Stomach smooth muscle (tissue), 2 donors: Measurements from ENCODE around the gene POLD4.

ENCODE experiments used
- H3K27ac ChIP-seq: one replicate; pipeline ENCODE4 v1.7.0; 2013; ENCODE audit warnings: mild to moderate bottlenecking, low read length, inconsistent platforms
- H3K27me3 ChIP-seq, 2 donors: one replicate each; pipeline ENCODE4 v1.7.0; 2013; ENCODE audit warnings: low read length in 2 of 2; ENCODE audit not compliant: insufficient read depth in 2 of 2, control insufficient read depth in 1 of 2
- H3K36me3 ChIP-seq, 2 donors: one replicate each; pipeline ENCODE4 v1.7.0; 2013; ENCODE audit warnings: low read length in 2 of 2; ENCODE audit not compliant: control insufficient read depth in 2 of 2, insufficient read depth in 2 of 2
- H3K4me1 ChIP-seq: one replicate; pipeline ENCODE4 v1.7.0; 2013; ENCODE audit warnings: low read length; ENCODE audit not compliant: control insufficient read depth, insufficient read depth
- H3K4me3 ChIP-seq, 2 donors: one replicate each; pipeline ENCODE4 v1.7.0; 2013; ENCODE audit warnings: low read length in 2 of 2
- H3K9ac ChIP-seq, 2 donors: one replicate each; pipeline ENCODE4 v1.7.0; 2013; ENCODE audit warnings: low read length in 2 of 2, mild to moderate bottlenecking in 1 of 2
- H3K9me3 ChIP-seq, 2 donors: one replicate each; pipeline ENCODE4 v1.7.0; 2013; ENCODE audit warnings: low read length in 2 of 2; ENCODE audit not compliant: control insufficient read depth in 2 of 2
- donor health status: healthy.
- donor health status: Pancreatic carcinoma.

Gene POLD4

GRCh38 chr11:67387069-67387468, 33.7 kb upstream of the POLD4 start:
- Histone ChIP-seq H3K36me3 (no peaks in the 10 kb centered on the region), H3K4me1 (peaks cover 28% of the 10 kb centered on the region), H3K4me3 (no peak overlapping the region), H3K9me3 (no peaks in the 10 kb centered on the region), H3K9ac (peak overlapping the region in 1 of 2 donors; percentile 22), H3K27me3 (no peaks in the 10 kb centered on the region), H3K27ac (no peak overlapping the region)

- Histone ChIP-seq H3K9me3 (no peaks in the 10 kb centered on the region), H3K4me3 (no peak overlapping the region), H3K4me1 (peaks cover 21% of the 10 kb centered on the region), H3K27me3 (no peaks in the 10 kb centered on the region), H3K27ac (no peak overlapping the region), H3K9ac (no peak overlapping the region), H3K36me3 (no peaks in the 10 kb centered on the region)
Observed at GRCh38 chr11:67384851-67385366, 31.6 kb upstream of the POLD4 start.

DNA sequence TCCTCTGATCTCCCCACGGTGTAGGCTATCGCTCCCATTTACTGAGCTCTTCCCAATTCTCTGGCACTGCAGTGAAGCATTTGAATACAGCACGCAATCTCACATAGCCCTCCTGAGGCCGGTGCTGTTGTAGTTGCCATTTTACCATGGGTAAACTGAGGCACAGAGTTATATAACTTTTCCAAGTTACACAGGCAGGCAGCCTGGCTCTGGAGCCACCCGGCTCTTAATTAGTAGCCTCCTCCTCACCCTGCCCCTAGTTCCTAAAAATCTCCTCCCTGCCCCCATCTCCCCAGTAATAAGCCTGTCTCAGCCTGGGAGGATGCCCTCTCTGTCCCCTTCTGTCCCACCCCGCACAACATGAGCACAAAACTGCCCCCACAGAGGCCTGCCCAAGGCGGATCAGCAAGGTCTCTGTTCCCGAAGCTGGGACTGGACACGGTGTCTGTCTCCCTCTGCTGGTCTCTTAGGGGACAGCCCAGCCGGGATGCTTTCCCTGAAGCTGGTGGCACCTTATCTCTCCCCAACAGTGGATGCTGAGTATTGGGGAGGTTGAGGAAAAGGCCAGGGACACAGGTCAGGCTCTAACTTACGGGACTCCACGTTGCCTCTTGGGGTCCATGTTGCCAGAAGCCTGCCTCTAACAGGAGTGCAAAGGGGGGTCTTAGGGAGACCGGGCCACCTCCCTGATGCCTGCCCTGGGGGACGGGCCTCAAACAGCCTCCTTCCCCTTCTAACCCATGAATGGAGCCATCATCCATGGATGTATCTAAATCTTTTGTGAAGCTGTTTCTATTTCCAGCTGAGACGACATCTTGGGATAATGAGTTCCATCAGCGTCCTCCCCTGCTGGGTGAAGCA, 29.2 kb upstream of the POLD4 start:
- Histone ChIP-seq H3K36me3 (no peaks in the 10 kb centered on the region), H3K9ac (no peak overlapping the region), H3K27me3 (no peaks in the 10 kb centered on the region), H3K4me3 (no peak overlapping the region), H3K4me1 (peaks cover 21% of the 10 kb centered on the region), H3K27ac (no peak overlapping the region), H3K9me3 (no peaks in the 10 kb centered on the region)

- Histone ChIP-seq H3K9me3 (no peaks in the 10 kb centered on the region), H3K27ac (no peak overlapping the region), H3K9ac (no peak overlapping the region), H3K27me3 (no peaks in the 10 kb centered on the region), H3K4me3 (no peak overlapping the region), H3K4me1 (peaks cover 21% of the 10 kb centered on the region), H3K36me3 (no peaks in the 10 kb centered on the region)
Observed at GRCh38 chr11:67381244-67381972, 28.1 kb upstream of the POLD4 start.

DNA sequence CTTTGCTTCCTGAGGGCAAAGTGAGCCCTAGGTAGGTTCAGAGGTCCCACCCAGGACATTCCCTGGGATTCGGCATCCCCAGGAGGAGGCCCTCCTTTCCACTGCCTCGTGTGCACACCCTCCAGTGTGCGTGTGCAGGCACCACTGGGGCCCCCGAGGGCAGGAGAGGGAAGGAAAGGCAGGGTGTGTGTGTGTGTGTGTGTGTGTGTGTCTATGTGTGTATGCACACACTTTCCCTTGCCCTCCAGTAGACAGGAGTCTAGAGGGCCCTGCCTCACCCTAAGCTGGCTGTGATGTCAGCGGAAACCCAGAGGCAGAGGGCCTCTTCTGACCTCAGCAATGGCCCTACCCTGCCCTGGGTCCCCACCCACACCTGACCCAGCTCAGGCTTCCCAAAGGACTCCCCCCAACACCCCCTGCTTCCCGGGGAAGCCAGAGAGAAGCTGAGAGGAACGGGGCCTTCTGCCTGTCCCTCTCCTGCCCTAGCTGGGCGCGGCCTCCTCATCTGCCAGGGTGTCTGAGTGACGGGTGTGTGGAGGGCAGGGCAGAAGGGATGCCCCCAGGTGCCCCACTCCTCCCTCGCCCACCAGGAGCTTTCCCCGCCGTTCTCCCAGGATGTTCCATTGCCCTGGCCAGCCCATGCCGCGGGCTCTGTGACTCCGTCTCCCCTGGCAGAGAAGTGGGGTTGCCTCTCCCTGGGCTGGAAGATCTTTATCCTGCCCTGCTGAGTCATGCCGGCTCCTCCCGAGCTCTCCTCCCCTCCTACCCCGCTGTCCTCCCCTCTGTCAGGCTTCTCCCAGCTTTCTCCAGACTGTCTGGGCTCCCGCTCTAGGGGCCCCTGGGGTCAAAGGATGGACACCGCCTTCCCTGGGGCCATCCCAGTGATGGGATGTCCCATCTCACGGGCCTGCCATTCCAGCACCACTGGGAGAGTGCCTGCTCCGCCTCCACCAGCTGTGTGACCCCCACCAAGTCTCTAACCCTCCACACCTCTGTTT, 26.0 kb upstream of the POLD4 start:
- H3K27me3 ChIP-seq, result no peaks in the 10 kb centered on the region
- H3K4me1 ChIP-seq, result peaks cover 19% of the 10 kb centered on the region
- no peaks in the 10 kb centered on the region for H3K9me3 ChIP-seq
- H3K36me3 ChIP-seq, result no peaks in the 10 kb centered on the region
- H3K4me3 ChIP-seq, result no peak overlapping the region
- no peak overlapping the region for H3K27ac ChIP-seq
- no peak overlapping the region for H3K9ac ChIP-seq

DNA sequence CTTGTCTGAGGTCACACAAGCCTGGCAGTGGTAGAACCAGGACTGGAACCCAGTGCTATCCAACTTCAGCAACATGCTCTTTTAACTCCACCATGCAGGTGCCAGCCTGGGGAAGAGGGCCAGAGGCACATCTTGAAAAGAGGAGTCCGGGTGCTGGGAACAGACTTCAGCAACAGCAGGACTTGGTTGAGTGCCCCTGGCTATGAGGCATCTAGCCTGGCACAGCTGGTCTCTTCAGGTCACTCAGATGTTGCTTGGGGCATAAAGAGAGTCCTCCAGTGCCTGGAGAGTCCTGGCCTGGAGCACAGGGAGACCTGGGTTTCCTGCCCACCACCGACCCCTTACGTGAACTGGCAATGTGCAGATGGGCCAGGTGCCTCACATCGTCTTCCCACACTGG, 25.2 kb upstream of the POLD4 start:
- no peaks in the 10 kb centered on the region for H3K9me3 ChIP-seq
- H3K36me3 ChIP-seq, result no peaks in the 10 kb centered on the region
- H3K4me1 ChIP-seq, result peaks cover 26% of the 10 kb centered on the region
- no peak overlapping the region for H3K4me3 ChIP-seq
- no peak overlapping the region for H3K9ac ChIP-seq
- H3K27me3 ChIP-seq, result no peaks in the 10 kb centered on the region
- no peak overlapping the region for H3K27ac ChIP-seq

DNA sequence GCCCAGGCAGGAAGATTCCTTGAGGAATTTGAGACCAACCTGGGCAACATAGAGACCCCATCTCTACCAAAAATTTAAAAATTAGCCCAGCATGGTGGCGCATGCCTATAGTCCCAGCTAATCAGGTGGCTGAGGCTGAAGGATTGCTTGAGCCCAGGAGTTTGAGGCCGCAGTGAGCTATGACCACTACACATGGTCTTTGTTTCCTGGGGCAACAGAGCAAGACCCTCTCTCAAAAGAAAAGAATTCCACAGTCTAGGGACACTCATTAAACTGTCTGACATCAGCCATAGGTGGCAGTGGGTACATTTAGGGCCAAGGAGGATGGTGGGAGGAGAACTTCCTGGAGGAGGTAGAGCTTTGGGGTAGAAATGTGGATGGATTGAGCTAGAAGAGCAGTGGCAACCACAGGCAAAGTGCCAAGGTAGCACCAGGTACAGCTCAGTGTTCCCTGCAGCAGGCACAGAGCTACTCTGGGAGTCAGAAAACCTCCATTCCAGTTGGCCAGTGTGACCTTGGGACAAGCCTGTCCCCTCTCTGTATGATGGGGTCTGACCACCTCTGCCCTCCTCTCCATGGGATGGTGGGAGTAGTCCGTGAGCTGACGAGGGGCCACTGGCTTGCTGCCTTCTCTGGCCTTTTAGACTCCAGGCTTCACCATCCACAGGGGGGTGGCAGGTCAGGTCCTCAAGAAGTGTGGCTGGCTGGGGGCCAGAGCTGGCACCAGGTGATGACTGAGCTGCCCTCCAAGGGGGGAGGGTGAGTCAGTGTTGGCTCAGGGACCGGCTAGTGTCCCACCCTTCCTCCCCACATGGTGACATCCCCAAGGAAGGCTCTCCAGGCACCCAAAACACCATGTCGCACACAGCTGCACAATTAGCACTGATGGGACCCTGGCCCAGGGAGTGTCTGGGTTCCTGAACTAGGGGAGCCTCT, 23.8 kb upstream of the POLD4 start:
- Histone ChIP-seq H3K9me3 (no peaks in the 10 kb centered on the region), H3K27ac (no peak overlapping the region), H3K27me3 (no peaks in the 10 kb centered on the region), H3K4me1 (peaks cover 20% of the 10 kb centered on the region), H3K36me3 (no peaks in the 10 kb centered on the region), H3K4me3 (no peak overlapping the region), H3K9ac (no peak overlapping the region)

DNA sequence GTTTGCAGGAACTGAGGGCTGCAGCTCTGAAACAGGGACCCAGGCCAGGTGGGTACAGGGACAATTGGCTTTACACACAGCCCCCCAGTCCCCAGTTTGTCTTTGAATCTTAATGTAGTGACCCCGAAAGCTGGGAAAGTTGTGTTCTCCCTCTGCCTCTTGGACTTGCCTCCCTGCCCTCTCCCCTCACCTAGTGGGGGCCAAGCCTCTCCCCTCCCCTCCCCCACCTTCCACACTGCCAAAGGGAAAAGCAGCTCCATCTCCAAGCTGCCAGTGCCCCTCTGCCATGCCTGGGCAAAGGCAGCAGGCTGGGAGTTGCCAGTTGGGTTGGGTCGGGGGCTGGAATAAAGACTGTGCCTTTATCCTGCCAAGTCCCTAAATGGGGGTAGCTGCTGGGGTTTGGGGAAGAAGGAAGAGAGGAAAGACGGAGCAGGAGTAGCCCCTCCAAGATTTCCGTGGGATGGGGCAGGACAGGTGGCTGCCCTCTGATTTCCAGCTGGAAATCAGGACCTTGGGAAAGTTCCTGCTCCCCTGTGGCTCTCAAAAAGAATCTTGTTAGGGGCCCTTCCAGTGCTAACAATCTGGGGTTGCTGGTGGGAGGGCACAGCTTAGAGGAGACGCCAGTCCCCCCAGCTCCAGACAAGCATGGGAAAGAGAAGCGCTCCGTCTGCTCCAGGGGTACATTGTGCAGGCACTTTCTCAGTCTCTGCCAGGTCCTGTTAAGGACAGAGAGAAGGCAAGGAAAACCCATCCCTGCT, 22.9 kb upstream of the POLD4 start:
- Histone ChIP-seq H3K27me3 (no peaks in the 10 kb centered on the region), H3K9me3 (no peaks in the 10 kb centered on the region), H3K4me1 (peaks cover 27% of the 10 kb centered on the region)

DNA sequence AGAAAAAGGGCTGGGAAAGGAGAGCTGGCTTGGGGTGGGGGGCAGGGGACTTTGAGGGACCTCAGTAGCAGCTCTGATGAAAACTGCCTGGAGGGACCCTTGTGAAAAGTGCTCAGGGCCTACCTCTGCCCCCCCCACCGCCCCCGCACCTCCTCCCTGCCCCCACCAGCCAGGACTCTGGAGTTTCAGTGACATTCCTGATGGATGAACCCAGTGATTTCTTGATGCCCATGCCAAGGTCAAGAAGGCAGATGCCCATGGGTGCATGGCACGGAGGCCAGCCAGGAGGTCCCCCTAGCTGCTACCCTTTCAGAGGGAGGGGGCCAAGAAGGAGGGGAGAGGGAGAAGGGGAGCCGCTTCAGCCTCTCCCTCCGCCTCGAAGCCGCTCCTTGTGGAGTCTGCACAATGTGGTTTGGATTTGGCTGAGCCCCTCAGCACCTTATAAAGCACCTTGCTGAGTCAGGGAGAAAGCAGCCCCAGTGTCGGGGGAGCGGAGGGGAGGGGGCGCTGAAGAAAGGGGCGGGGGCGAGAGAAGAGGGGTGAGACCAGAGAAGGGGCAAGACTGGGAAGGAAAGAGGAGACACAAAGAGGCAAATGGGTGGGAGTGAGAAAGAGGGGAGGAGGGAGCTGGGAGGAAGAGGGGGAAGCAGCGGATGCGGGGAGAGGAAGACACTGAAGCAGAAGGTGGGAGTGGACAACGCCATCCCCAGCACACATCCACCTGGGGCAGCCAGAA, 22.1 kb upstream of the POLD4 start:
- Histone ChIP-seq H3K27me3 (no peaks in the 10 kb centered on the region), H3K27ac (no peak overlapping the region), H3K9me3 (no peaks in the 10 kb centered on the region), H3K4me1 (peaks cover 35% of the 10 kb centered on the region), H3K9ac (no peak overlapping the region), H3K4me3 (no peak overlapping the region), H3K36me3 (no peaks in the 10 kb centered on the region)

More for the DNA sequence above, 22.9 kb upstream of the POLD4 start:
- Histone ChIP-seq H3K36me3 (no peaks in the 10 kb centered on the region), H3K27ac (no peak overlapping the region), H3K4me3 (no peak overlapping the region), H3K9ac (no peak overlapping the region)
